Measurements from ENCODE around the gene HOXD10.
A peak's percentile ranks its signal among the peaks of the same experiment; 100 is the strongest.

The HOXD10 gene

DNA sequence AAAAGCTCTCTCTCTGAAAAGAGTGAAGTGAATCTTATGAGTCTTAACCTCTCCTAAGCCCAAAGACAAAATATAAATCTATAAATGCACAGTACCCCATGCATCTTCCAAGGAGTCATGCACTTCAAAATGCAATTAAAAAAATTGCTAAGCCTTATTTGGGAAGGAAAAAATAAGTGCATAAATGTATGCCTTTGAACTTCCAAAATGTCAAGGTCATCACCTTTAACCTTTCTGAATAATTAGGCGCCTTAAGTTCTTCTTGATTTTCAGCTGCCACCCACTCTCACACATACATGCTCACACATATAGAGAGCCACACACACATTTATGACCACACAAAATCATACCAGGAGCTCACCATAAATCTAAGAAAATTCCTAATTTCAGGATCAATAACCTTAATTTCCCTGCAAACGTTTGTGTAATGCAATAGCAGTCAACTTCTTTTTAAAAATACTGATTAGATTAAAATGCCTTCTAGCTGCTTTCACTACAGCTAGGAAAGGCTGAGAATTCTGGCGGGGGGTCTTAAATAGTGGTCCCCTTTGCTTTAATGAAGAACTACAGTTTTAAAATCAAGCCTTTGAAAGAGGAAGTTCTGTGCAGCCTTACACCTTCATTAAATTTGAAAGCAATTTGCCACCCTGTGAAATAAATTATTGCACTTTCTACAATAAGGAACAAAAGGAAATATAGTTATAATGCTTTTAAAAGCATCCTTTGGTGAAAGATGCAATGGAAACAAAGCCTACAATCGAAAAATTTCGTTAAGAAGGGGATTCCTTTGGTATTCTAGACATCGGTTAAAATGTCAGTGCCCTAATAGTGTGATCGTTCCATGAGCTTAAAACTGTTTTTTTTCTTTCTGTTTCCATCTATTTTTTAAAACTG, 5.9 kb upstream of the HOXD10 start:
- ATAC-seq, result no peak
- no peak for TF ChIP-seq RARB (CRISPR knock-in tag; IDR thresholded peaks at IDR 0.05)
- TF ChIP-seq, protein P1, sequence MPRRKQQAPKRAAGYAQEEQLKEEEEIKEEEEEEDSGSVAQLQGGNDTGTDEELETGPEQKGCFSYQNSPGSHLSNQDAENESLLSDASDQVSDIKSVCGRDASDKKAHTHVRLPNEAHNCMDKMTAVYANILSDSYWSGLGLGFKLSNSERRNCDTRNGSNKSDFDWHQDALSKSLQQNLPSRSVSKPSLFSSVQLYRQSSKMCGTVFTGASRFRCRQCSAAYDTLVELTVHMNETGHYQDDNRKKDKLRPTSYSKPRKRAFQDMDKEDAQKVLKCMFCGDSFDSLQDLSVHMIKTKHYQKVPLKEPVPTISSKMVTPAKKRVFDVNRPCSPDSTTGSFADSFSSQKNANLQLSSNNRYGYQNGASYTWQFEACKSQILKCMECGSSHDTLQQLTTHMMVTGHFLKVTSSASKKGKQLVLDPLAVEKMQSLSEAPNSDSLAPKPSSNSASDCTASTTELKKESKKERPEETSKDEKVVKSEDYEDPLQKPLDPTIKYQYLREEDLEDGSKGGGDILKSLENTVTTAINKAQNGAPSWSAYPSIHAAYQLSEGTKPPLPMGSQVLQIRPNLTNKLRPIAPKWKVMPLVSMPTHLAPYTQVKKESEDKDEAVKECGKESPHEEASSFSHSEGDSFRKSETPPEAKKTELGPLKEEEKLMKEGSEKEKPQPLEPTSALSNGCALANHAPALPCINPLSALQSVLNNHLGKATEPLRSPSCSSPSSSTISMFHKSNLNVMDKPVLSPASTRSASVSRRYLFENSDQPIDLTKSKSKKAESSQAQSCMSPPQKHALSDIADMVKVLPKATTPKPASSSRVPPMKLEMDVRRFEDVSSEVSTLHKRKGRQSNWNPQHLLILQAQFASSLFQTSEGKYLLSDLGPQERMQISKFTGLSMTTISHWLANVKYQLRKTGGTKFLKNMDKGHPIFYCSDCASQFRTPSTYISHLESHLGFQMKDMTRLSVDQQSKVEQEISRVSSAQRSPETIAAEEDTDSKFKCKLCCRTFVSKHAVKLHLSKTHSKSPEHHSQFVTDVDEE (CRISPR knock-in tag; IDR thresholded peaks at IDR 0.05), result no peak
- no peak for TF ChIP-seq TCF4 (CRISPR knock-in tag; IDR thresholded peaks at IDR 0.05; ENCODE audit: borderline replicate concordance)
- TF ChIP-seq OSR1 (CRISPR knock-in tag; IDR thresholded peaks at IDR 0.05), result no peak
- TF ChIP-seq ARNTL (CRISPR knock-in tag; IDR thresholded peaks at IDR 0.05; ENCODE audit: borderline replicate concordance, low read depth), result no peak
- TF ChIP-seq ZFP30 (CRISPR knock-in tag; IDR thresholded peaks at IDR 0.05), result no peak
- TF ChIP-seq, protein P2, sequence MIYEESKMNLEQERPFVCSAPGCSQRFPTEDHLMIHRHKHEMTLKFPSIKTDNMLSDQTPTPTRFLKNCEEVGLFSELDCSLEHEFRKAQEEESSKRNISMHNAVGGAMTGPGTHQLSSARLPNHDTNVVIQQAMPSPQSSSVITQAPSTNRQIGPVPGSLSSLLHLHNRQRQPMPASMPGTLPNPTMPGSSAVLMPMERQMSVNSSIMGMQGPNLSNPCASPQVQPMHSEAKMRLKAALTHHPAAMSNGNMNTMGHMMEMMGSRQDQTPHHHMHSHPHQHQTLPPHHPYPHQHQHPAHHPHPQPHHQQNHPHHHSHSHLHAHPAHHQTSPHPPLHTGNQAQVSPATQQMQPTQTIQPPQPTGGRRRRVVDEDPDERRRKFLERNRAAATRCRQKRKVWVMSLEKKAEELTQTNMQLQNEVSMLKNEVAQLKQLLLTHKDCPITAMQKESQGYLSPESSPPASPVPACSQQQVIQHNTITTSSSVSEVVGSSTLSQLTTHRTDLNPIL (CRISPR knock-in tag; IDR thresholded peaks at IDR 0.05; ENCODE audit: low read depth), result no peak
- TF ChIP-seq ZNF8 (CRISPR knock-in tag; IDR thresholded peaks at IDR 0.05), result no peak
- TF ChIP-seq, protein P3, sequence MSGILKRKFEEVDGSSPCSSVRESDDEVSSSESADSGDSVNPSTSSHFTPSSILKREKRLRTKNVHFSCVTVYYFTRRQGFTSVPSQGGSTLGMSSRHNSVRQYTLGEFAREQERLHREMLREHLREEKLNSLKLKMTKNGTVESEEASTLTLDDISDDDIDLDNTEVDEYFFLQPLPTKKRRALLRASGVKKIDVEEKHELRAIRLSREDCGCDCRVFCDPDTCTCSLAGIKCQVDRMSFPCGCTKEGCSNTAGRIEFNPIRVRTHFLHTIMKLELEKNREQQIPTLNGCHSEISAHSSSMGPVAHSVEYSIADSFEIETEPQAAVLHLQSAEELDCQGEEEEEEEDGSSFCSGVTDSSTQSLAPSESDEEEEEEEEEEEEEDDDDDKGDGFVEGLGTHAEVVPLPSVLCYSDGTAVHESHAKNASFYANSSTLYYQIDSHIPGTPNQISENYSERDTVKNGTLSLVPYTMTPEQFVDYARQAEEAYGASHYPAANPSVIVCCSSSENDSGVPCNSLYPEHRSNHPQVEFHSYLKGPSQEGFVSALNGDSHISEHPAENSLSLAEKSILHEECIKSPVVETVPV (CRISPR knock-in tag; IDR thresholded peaks at IDR 0.05), result no peak
- TF ChIP-seq PPARA (CRISPR knock-in tag; IDR thresholded peaks at IDR 0.05; ENCODE audit: borderline replicate concordance), result no peak
- TF ChIP-seq ZC3H10 (CRISPR knock-in tag; IDR thresholded peaks at IDR 0.05), result no peak

DNA sequence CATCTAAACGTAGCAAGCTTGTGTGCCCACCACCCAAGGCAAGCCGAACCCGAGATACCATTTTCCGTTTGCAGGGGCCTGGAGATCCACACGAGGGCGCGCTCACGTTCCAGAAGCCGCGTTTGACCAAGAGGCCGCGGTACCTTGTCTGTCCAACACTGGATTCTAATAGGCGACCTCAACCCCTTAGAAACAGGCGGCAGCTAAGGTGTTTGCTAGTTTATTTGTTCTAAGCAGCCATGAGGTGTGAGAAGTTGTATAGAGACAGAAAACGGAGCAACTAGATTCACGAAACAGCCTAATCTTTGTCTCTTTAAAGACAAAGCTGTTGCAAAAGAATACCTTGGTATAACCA, 5.3 kb upstream of the HOXD10 start:
- peak; percentile 79 for ATAC-seq
- TF ChIP-seq GLIS3 (CRISPR knock-in tag; IDR thresholded peaks at IDR 0.05) (no peak), ZNF565 (CRISPR knock-in tag; conservative IDR thresholded peaks at IDR 0.05; ENCODE audit: low read depth) (no peak), ISL1 (CRISPR knock-in tag; IDR thresholded peaks at IDR 0.05) (no peak), SNAI2 (CRISPR knock-in tag; IDR thresholded peaks at IDR 0.05) (no peak)
- TF ChIP-seq, protein P2 (CRISPR knock-in tag; IDR thresholded peaks at IDR 0.05; ENCODE audit: low read depth), result no peak
- TF ChIP-seq, protein P4, sequence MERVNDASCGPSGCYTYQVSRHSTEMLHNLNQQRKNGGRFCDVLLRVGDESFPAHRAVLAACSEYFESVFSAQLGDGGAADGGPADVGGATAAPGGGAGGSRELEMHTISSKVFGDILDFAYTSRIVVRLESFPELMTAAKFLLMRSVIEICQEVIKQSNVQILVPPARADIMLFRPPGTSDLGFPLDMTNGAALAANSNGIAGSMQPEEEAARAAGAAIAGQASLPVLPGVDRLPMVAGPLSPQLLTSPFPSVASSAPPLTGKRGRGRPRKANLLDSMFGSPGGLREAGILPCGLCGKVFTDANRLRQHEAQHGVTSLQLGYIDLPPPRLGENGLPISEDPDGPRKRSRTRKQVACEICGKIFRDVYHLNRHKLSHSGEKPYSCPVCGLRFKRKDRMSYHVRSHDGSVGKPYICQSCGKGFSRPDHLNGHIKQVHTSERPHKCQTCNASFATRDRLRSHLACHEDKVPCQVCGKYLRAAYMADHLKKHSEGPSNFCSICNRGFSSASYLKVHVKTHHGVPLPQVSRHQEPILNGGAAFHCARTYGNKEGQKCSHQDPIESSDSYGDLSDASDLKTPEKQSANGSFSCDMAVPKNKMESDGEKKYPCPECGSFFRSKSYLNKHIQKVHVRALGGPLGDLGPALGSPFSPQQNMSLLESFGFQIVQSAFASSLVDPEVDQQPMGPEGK (CRISPR knock-in tag; IDR thresholded peaks at IDR 0.05; ENCODE audit: borderline replicate concordance), result no peak
- TF ChIP-seq, protein P5, sequence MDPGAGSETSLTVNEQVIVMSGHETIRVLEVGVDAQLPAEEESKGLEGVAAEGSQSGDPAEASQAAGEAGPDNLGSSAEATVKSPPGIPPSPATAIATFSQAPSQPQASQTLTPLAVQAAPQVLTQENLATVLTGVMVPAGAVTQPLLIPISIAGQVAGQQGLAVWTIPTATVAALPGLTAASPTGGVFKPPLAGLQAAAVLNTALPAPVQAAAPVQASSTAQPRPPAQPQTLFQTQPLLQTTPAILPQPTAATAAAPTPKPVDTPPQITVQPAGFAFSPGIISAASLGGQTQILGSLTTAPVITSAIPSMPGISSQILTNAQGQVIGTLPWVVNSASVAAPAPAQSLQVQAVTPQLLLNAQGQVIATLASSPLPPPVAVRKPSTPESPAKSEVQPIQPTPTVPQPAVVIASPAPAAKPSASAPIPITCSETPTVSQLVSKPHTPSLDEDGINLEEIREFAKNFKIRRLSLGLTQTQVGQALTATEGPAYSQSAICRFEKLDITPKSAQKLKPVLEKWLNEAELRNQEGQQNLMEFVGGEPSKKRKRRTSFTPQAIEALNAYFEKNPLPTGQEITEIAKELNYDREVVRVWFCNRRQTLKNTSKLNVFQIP (CRISPR knock-in tag; IDR thresholded peaks at IDR 0.05; ENCODE audit: borderline replicate concordance, low read depth), result no peak

DNA sequence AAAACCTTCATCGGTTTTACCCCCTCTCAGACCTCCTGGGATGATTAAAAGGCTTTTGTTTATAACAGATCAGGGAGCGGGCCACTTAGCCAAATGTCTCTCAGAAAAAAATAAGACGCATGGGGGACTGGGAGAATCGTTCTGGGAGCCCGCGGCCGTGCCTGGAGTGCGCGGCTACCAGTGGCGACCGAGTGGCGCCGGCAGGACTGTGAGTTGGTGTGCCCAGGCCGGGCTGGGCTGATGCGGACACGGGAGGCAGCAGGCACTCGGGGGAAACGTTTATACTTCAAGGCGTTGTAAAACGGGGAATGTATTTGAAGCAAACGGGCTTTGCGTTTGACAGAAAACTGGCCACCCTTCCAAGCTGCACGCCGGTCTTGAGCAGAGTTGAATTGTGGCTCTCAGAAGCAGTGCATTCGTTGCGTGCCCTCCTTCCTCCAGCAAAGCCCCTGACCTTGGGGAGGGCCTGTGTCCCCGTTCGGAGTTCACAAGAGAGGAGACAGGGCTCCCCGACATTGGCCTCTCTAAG, 4.7 kb upstream of the HOXD10 start:
- ATAC-seq, result no peak; the same call in 2 of the 3 replicates
- TF ChIP-seq RARB (CRISPR knock-in tag; IDR thresholded peaks at IDR 0.05), result no peak
- no peak for TF ChIP-seq TOX (CRISPR knock-in tag; IDR thresholded peaks at IDR 0.05; ENCODE audit: borderline replicate concordance)
- TF ChIP-seq, protein P5 (CRISPR knock-in tag; IDR thresholded peaks at IDR 0.05; ENCODE audit: borderline replicate concordance, low read depth), result no peak
- TF ChIP-seq SNAI2 (CRISPR knock-in tag; IDR thresholded peaks at IDR 0.05), result no peak
- no peak for TF ChIP-seq ISL1 (CRISPR knock-in tag; IDR thresholded peaks at IDR 0.05)
- no peak for TF ChIP-seq ZNF70 (CRISPR knock-in tag; IDR thresholded peaks at IDR 0.05)
- TF ChIP-seq, protein P1 (CRISPR knock-in tag; IDR thresholded peaks at IDR 0.05), result no peak
- TF ChIP-seq ZC3H10 (CRISPR knock-in tag; IDR thresholded peaks at IDR 0.05), result no peak
